HG03558 (cell line): Measurements from ENCODE around the gene OXNAD1.

ENCODE experiments used
- ATAC-seq: cut with Tn5 transposase; IDR thresholded peaks from one replicate; pipeline ENCODE4 v1.9.1; 2021; ENCODE audit warnings: moderate number of reproducible peaks; ENCODE audit not compliant: unreplicated experiment; ENCODE audit errors: extremely low read depth

OXNAD1 gene, protein sequence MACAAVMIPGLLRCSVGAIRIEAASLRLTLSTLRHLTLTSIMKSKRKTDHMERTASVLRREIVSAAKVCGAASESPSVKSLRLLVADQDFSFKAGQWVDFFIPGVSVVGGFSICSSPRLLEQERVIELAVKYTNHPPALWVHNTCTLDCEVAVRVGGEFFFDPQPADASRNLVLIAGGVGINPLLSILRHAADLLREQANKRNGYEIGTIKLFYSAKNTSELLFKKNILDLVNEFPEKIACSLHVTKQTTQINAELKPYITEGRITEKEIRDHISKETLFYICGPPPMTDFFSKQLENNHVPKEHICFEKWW

DNA sequence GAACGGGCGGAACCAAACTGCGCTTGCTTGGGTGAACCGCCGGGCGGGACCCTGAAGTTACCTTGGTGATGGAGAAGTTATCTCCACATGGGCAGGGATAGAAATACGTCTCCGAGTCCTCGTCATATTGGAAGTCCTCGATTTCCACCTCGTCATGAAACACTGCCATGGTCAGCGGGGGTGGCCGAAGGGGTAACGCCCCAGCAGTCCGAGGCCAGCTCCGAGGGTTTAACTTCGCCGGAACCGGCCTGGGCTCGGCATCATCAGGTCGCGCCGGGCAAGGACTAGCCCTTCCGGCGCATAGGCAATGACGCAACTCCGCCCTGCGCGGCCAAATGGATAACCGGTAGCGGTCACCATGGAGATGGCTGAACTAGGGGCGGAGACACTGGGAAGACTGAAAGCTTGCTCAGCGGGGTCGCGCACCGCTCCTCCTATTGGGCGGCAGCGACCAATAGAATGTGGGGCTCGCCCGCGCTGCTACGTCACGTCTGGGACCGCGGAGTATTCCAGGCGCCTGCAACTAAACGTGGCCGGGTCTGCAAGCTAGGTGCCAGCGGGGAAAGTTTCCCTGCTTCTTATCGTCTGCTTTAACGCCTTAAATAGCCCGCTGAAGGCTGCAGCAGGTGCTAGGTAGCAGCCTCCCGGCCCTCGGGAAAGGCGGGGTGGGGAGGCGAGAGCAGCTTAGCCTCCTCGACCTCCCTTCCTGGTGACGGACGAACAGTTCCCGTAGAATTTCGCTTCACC, at the start of gene OXNAD1, which contains the start of gene DPH3:
Gene OXNAD1, plus strand, starts transcription at position 505 of the 747 bp plus-strand sequence. CDS start 5,741 bp downstream, outside the sequence.
Gene DPH3, minus strand, starts transcription at position 236 of the 747 bp plus-strand sequence. Its CDS starts 67 bp downstream, at position 169.
- ATAC-seq: peak; percentile 97

DNA sequence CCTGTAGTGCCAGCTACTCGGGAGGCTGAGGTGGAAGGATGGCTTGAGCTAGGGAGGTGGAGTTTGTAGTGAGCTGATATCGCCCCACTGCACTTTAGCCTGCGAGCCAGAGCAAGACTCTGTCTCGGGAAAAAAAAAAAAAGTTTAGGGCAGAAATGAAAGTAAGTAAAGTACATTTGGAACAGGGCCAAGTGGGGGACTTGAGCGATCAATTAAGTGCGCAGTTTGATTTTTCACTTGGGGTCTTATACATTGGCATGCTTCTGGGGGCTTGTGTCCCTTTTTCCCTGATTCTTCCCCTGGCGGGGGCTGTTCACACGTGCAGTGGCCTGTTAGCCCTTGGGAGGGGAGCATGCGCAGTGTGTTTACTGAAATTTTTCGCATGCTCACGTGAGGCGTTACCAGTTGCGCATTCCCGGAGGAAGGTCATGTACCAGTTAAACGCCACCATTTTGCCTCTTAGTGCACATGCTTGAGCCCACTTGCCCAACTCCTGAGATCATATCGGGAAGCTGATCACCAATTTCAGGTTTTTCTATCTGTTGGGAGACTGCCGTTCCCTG, 48.6 kb upstream of the OXNAD1 start:
- ATAC-seq: no peak

DNA sequence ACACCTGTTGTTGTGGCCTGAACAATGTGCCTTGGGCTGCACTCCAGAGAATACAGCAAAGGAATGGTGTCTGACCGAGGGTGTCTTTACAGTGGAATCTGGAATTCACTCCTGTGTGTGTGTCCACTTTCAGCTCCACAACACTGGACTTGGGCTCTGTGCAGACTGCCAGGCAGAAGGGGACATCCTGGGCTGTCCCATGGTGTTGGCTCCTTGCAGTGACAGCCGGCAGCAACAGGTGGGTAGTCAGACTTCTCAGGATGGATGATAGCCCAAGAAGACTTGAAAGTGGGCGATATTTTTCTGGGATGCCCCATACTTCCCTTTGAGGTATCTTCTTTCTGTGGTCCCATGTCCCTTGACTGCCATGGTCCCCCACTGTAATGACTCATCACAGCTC, 45.2 kb upstream of the OXNAD1 start:
- no peak for ATAC-seq

DNA sequence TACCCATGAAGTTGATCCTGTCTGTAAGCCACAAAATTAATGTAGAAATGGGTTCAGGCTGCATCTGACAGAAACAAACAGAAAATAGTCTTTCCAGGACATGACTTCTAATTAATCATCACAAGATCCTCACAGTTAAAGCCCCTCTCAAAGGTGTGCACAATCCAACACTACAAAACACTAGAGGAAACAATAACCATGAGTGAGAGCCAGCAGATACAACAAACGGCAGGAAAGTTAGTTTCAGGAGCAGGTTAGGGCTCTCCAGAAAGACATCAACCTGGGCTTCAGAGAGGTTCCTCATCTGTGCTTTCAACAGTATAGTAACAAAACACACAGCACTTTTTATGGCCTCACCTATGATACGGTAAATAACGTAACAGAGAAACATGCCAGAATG, 43.0 kb upstream of the OXNAD1 start:
- no peak for ATAC-seq

DNA sequence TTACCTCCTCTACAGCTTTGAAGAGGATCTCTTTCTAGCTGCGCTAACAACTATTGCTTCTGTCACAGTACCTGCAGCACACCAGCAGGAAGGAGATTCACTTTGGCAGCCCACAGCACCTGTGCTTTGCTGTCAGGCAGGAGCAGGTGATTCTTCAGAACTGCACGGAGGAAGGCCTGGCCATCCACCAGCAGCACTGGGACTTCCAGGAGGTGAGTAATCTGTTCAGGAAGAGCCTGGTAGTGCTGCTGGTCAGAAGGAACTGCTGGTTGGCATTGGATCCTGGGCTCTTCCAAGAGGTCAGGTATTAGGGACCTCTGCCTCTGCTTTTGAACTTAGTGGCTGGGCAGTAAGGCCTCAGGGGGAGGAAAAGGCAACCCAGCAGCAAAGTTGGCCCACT, 42.5 kb upstream of the OXNAD1 start:
- no peak for ATAC-seq

DNA sequence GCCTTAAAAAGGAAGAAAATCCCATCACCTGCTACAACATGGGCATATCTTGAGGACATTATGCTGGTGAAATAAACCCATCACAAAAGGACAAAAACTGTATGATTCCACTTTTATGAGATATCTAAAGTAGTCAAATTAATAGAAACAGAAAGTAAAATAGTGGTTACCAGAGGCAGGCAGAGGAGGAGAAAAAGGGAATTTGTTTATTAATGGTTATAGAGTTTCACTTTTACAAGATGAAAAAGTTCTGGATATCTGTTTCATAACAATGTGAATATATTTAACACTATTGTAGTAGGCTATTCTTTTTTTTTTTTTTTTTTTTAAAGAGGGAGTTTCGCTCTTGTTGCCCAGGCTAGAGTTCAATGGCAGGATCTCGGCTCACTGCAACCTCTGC, 40.7 kb upstream of the OXNAD1 start:
- no peak for ATAC-seq

DNA sequence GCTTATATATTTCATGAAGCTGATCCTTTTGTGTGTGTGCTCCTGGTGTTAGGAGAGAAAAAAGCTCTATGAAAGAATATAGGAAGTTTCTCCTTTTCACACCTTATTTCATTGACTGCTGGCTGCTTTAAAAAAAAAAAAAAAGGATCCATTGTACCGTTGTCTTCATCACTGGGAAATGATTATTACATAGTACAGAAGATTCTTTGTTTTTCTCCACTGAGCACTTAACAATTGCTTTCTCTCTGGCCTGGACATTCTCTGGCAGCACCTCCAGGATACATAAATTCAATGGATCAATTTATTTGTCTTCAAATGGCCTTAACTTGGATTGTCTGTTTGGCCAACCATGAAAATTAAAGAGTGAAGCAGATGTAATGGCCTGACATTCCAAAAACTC, 37.4 kb upstream of the OXNAD1 start:
- ATAC-seq: no peak

DNA sequence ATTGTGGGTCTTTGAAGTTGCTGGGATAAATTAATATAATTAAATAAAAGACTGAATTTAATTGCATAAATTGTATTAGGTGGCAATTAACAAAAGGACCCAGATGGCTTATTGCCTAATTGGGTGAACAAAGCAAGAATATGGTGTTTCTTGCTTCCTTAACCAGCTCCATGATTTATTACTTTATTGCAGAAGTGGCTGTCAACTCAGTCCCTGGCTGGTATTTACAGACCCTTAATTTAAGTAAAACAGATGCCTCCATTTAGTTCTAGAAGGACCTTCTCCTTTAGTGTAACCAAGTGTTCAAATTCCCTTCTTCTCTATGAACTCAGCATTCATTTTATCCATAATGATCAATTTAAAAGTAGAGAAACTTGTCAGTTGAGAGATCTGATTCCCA, 35.3 kb upstream of the OXNAD1 start:
- ATAC-seq: no peak

DNA sequence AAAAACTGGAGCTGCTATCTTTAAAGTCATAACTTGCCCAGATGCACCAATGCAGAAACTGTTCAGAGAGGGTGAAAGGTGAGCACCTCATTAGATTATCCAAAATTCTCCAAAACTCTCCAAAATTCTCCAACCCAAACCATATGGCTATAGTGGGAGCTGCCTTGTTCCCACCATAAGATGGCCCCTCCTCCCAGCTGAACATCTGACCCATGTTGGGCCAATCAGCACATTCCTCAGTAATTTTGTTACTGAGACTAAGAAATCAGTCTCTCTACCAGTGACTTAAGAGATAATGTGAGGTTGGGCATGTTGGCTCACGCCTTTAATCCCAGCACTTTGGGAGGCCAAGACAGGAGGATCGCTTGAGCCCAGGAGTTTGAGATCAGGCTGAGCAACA, 33.0 kb upstream of the OXNAD1 start:
- ATAC-seq: no peak

DNA sequence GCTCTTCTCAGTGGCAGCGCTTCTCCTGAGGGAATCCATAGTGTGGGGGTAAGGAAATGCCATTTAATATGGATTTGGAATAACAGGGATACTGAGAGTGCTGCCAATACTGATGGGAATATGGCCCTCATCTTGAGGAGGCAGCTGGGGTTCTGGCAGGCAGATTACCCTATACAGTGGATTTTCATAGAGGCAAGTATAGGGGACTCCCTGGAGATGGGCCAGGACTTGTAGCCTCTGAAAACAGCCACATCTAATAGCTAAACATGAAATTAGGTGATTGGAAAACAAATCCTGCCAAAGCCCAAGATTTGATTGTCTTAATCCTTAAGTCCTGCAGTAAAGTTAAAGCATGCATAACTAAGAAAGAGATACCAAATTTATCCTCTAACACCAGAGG, 31.2 kb upstream of the OXNAD1 start:
- ATAC-seq: no peak

DNA sequence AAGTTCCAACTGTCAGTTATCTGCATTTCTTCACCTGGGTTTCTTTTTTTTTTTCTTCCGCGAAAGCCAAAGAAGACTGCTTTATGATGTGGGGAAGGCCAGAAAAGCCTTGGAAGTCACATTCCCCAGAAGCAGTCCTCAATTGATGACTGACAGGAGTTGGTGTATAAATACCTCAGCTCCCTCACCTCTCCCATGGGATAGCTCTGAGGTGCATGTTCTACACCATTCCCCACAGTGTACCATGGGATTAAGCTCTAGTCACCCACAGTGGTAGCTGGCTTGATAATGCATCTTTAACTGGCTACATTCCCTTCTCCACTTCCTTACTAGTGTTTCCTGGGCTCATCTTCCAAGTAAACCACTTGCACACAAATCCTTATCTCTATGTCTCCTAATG, 30.7 kb upstream of the OXNAD1 start:
- ATAC-seq: no peak

DNA sequence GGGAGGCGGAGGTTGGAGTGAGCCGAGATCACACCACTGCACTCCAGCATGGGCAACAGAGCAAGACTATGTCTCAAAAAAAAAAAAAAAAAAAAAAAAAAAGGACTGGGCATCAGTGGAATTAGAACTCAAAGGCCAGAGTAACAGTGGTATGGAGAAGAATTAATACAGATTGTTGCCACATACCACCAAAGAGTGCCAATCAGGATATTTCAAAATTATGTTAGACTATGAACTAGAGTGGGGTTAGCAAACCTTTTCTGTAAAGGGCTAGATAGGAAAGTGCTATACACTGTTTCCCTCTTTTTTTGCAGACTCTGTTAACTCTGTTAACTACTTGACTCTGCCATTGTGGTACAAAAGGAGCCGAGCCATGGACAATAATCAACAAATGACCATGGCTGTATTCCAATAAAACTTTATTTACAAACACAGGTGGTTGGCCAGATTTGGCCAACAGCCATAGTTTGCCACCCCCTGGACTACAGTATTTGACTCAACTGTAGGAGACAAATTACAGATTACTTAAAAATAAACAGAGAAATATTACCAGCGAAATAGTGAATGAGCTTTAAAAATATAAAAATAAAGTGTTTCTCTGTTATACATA, 28.9 kb upstream of the OXNAD1 start:
- ATAC-seq: no peak

DNA sequence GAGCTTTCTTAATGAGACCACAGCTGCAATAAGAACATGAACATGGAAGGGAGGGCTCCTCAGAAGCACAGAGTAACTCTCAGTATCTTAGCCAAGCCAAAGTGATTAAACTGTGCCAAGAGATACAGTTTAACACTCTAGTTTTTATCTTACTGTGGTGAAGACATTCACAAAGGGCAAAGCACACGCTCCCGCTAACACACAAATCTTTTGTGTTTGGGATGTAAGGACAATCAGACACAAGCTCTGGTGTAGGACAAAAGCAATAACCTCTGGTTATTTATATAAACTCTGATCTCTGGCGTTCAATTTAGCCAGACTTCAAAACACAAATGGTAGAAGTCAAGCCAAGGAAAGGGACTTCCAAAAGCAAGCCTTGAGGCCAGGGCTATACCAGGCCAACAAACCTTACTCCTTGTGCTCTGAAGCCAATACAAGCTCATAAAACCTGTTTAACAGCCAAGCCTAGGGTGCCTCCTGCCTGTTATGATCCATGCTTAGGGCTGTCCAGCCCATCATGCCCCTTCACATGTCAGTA, 28.1 kb upstream of the OXNAD1 start:
- ATAC-seq: no peak

DNA sequence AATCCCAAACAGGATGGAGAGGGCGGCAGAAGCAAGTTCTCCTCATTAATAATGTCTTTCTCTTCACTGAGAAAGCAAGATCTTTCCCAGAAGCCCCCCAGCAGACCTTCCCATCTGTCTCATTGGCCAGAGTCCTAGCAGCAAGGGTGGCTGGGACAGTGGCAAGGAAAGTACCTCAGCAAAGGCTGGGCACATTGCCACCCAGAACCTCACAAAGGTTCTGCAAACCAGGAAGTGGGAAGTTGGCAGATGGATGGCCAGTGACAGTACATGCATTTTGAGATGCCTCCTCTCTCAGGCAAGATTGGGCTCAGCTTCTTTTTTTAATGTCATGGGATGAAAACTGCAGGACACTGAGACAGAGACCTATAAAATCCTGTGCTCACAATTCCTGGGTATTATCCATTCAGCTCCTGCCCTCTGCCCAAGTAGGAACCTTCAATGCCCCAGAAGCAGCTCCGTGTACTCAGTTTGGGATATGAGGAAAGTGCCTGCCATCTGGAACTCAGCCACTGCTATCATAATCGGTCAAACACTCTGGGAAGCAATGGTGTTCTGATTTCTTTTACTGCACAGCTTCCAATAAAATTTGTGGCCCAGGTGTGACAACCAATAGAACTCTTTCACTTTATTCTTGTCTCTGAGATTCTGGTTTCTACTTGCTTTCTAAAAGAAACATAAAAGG, 25.8 kb upstream of the OXNAD1 start:
- ATAC-seq: no peak

DNA sequence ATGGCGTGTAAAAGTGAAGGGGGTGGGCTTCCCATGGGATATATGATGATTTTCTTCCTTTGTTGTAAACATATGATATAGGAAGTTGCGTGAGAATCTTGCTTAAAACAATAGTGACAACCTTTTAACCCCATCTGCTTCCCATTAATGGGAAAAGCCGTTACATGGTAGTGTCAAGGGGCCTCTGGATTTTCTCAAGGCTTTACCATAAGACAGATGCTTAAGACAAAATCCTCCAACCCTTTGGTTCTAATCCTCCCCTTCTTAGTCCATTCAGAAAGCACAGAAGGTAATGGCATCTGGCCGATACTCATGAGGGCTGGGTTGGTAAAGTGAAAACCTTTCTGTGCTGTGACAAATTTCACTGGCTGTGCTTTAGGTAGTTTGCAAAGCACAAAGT, 25.2 kb upstream of the OXNAD1 start:
- ATAC-seq: no peak

DNA sequence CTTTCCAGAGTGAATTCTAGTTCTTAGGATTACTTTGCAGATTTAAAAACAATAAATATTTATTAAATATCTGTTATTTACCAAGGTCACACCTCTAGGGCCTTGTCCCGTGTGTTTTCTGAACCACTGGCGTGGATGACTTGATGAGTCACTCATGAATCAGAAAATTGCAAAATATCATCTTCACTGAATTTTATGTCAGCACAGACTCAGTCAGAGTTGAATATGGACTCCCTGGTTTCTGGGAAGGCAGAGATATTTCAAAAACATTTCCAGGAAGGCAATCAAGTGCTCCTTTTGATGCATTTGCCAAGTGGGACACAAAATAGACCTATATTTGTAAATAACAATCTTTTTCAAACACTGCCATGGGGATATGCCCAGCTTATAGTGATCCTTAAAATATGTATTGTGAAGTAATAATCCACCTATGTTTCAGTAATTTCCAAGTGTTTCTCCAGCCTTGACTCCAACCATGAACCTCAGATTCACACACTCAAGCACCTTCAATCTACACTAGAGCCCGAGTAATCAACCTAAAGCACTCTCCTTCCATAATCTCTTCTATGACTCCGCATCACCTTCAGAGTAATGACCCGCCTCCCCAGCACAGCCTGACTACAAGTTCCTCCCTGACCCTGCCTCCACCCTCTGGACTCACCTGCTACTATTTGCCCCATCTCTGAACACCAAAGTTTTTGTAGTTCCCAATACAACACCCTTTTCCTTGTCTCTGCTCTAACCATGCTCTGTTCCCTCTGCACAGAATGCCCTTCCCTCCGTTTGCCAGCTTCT, 24.6 kb upstream of the OXNAD1 start:
- ATAC-seq: no peak

DNA sequence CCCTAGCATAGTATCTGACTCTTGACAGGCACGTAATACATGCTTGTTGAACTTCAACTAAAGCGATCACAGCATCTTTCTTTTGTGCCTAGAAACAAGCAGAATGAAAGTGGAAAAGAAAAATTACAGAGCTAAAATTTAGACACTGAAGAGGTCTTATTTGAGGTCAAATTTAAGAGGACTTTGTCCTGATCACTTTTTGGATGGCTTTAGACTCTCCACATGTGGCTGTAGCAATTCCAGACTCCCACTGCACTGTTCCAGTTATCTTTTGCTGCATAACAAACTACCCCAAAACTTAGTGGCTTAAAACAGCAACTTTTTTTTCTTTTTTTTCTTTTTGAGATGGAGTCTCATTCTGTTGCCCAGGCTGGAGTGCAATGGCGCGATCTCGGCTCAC, 23.8 kb upstream of the OXNAD1 start:
- no peak for ATAC-seq

DNA sequence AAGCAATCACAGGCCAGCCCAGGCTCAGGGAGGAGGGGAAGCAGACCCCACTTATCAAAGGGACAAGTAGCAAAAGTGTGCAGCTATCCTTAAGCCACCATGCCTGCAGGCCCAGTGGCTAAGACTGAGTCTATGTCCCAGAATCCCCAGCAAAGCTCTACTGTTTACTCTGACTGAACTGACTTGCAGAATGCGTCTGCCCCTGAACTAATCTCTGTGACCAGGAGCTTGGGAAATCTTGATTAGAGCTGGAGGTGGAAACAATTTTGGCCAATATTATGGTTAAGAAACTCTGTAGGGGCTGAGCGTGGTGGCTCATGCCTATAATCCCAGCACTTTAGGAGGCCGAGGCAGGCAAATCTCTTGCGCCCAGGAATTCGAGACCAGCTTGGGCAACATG, 22.8 kb upstream of the OXNAD1 start:
- ATAC-seq: no peak

DNA sequence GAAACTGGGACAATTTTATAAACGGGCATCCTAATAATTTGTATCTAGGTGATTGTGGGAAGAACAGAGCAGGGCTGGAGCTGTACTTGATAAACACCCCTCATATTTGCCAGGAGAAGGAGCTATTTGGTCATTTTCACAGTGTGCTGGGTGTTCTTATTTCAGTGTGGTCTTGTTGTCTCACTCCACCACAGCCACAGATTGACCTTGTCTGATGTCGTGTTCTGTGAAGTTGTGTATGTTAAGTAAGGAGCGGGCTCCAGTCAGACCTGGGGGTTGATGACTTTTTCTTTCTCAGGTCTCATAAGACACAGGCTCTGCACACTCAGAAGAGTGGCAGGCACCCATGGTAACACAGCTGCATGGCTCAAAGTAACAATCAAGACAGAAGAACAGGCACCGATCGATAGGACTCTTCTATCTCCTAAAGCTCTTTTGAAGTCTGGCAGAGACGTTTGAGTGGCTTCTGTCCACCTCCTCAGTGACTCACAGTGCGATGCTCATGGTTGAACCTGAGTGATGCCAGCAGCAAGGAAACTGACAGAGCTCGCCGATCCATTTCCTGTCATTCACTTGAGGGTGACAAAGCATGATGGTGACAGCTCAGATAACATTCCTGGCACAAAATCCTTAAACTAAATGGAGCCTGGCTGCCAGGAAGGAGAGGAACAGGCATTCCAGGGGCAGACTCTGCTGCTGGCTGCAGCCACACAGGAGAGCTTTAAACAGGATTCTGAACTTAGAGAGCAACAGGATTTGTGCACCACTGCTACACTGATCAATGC, 21.1 kb upstream of the OXNAD1 start:
- ATAC-seq: no peak
